GM21528 (cell line): ENCODE data around the gene OSBPL2.

ENCODE experiments used
- ATAC-seq: cut with Tn5 transposase; IDR thresholded peaks from one replicate; pipeline ENCODE4 v1.9.1; 2021; ENCODE audit warnings: mild to moderate bottlenecking, moderate library complexity; ENCODE audit not compliant: unreplicated experiment, low FRiP score

The OSBPL2 gene

DNA sequence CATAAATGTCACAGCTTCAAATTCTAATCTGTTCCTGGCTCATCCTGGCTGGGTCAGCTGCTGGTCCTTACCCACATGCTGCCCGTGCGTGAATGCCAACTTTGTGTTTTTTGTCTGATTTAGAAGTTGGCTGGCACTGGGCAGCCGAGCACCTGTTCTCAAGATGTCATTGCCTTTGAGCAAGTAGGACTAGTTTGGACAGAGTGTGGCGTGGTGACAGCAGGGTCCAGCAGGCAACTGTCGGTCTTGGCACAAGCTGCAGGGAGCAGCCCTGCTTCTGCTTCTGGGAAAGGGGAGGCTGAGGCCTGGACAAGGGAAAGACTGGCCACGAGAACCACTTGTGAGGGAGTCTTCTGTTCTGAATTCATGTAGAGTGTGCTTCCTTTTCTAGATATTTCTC, 38.1 kb downstream of the OSBPL2 start:
- no peak for ATAC-seq

DNA sequence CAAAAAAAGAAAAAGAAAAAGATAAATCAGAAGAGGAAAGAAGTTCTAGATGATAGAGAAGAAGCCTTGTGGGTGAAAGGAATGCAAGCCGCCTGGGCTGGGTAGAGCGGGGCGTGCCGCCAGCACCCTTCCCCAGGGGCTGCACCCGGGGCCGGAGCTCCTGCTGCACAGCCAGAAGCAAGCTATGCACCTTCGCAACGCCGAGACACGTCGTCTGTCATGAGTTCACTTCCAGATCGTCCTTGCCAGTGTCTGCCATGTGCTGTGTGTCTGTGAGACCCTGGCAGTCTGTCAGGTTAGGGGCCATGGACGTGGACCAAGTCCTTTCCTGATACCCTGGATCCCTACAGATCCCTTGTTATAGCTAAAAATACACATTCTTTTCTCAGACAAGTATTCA, 38.9 kb downstream of the OSBPL2 start:
- ATAC-seq = no peak

DNA sequence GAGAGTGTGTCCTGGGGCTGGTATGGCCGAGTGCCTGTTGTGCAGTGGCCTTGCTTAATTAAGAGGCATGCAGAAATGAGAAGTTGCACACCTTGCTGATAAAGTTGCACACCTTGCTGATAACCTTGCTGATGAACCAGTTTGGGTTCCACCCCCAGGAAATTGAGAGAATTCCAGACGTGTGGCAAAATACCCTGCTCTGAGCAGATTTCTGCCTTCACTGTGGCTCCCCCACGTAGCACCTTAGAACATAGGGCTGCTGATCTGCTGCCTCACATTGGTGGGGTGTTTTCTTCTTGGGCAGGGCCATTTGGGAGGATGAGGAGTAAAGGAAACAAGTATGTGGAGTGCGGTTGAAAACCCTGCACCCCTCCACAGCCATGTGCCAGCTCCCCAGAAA, 42.0 kb downstream of the OSBPL2 start:
- ATAC-seq = no peak

DNA sequence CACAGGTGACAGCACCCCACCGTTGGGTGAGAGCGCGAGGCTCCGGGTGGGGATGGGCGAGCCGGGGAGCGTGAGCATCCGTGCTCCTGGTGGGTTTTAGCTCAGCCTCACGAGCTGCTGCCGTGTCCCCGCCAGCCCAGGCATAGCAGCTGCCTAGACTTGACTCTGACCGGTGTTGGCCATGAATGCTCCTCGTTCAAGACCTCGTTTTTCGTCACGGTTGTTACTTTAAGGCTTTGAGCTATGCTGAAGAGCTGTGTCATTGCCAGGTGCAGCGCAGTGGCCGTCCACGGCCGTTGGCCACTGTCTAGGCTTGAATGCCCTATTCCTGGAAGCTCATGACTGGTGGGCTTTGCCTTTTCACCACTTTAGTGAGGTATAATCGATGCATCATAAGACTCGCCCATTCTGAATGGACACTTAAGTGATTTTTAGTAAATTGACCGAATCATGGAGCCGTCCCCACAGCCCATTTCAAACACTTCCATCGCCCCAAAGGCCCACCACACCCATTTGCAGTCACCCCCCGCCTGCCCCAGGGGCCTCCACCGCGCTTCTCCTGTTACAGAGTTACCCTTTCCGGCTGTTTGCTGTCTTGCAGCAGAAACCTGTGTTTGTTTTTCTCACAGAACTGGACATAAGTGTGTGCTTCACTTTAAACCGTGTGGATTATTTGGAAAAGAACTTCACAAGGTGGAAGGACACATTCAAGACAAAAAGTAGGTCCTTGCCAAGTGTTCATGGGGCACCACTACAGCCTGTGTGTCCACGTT, 43.0 kb downstream of the OSBPL2 start:
- ATAC-seq = no peak

DNA sequence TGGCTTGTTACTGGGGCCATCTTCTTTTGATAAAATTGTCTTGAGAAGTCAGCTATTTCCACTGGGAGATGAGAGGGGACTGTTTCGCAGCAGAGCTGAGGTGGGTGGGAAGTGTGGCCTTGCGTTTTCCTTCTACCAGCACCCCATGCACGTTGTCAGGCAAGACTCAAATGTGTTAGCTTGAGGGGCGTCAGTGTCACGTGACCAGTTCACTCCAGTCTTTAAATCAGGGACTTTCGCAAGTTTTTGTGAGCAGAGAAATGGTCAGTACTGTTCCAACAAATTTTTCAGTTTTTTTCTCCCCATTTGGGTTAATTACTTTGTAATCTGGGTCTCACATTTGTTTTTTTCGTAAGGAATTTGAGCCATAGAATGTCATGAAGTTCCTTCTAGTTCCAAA, 43.8 kb downstream of the OSBPL2 start:
- ATAC-seq = no peak

DNA sequence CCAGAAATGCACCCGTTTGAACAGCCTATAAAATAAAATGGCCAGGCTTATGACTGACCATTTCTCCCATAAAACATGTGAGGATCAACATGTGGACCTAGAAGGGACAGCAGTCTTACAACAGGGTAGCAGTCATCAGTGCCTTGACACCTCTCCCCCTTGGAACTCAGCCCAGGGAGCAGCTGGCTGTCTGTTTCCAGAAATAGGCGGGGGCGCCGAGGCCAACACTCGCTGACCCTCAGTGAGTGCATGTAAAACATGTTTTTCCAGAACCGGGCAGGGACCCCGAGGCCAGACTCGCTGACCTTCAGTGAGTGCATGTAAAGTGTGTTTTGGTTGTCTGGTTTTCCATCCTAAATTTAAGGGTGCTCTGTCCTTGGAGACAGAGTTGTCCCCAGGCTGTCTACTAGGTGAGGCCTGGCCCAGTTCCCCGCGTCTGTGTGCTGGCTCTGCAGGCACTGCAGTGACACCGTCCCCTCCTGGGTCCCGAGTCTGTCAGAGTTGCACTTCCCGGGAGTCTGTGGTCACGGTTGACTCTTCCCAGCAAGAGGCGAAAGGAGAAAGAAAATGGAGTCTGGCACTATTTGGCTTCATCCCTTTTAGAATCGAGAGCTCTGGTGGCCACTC, 44.7 kb downstream of the OSBPL2 start:
- ATAC-seq = no peak

DNA sequence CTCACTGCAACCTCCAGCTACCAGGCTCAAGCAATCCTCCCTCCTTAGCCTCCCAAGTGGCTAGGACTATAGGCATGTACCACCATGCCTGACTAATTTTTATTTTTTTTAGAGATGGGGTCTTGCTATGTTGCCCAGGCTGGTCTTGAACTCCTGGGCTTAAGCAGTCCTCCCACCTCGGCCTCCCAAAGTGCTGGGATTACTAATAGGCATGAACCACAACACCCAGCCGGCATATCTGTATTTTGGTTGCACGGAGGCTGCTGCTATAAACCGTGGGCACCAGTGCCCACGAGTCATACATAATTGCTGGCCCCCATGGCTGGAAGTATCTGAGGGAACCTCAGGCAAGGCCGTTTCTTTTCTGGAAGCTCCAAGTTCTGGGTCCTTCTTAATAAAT, 46.1 kb downstream of the OSBPL2 start:
- ATAC-seq = no peak

DNA sequence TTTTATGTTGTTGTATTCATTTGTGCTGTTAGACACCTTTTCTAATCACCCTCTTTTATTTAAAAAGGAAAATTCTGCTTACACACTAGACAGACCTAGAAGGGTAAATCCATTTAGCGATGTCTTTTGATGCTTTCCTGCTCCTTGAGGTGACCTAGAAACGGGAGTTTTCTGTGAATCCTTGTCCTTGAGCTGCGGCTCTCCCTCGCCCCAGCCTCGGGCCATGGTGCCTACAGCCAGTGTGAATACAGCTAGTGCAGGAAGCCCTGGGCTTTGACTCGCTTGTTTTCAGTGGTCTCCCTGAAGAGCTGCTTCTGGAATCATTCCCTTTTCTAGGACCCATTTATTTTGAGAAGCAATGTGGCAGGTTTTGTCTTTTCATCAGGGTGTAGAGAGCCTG, 46.8 kb downstream of the OSBPL2 start:
- ATAC-seq = no peak

DNA sequence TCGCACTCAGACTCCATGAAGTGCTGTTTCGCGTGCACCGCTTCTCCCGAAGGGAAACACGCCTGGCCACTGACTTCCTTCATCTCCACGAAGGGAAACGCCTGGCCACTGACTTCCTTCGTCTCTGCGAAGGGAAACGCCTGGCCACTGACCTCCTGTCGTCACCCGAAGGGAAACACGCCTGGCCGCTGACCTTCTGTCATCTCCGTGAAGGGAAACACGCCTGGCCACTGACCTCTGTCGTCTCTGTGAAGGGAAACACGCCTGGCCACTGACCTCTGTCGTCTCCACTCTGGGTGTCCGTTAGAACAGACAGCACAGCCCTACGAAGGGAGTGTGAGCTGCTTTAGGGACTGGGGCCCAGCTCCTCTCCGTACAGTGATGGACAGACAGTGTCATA, 47.4 kb downstream of the OSBPL2 start:
- ATAC-seq = no peak

DNA sequence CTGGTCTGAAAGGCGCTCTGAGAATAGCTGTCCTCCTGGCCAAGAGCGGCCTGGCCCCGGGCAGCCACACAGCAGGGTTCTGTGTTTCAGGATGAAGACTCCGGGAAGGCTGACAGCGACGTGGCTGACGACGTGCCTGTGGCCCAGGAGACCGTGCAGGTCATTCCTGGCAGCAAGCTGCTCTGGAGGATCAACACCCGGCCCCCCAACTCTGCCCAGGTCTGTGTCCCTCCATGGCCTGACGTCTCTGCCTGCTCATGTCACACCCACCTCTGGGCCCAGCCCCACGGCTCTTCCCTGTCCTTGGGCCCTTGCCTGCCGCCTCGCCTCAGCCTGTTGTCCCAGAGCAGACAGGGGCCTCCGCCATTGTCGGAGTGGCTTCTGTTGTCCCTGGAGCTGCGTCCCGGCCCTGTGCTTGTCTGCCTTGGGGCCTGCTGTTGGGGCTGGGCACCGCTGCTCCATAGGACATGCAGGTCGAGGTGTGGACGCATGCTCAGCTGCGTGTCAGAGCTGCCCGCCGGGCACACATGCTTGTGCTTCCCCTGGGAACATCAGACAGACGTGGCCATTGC, 48.3 kb downstream of the OSBPL2 start:
- no peak for ATAC-seq

DNA sequence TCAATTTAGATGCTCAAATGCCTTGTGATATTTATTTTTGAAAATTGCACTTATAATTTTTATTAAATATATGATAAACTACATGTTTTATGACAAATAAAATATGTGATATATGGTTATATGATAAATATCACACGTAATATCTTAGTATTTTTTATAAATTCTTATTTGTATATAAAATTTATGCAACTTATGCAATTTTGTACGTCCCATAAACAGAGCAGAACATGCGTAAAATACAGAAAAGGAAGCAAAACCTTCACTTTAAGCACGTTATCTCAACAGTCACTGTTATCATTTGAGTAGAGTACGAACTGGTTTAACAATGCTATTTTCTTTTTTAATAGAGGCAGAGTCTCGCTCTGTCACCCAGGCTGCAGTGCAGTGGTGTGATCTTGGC, 48.8 kb downstream of the OSBPL2 start:
- ATAC-seq = no peak

DNA sequence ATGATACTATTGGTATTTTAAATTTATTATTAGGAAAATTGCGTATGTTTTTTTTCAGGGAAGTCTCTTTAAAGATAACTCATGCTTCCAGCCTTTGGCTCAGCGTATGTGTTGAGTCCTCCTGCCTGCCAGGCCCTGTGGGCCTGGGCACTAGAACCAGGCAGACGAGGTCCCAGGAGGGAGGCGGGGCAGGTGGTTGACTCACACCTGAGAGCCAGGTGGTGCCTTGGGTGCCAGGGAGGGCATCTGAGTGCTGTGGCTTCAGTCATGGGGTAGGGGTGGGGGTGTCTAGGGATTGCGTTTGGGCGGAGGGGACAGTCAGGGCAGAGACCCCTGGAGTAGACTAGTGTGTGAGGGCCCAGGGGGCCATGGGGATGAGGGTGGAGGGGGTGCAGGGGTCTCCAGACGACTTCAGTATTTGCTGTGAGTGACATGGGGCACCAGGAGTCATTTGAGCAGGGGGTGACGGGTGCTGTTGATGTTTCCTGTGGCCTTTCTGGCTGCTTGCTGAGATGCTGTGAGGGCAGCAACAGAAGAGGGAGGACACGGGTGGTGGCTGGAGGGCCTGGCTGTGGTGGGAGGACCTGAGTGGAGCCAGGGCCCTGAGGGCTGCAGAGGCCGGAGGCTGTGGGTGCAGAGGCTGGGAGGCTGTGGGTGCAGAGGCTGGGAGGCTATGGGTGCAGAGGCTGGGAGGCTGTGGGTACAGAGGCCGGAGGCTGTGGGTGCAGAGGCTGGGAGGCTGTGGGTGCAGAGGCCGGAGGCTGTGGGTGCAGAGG, 49.6 kb downstream of the OSBPL2 start:
- no peak for ATAC-seq

DNA sequence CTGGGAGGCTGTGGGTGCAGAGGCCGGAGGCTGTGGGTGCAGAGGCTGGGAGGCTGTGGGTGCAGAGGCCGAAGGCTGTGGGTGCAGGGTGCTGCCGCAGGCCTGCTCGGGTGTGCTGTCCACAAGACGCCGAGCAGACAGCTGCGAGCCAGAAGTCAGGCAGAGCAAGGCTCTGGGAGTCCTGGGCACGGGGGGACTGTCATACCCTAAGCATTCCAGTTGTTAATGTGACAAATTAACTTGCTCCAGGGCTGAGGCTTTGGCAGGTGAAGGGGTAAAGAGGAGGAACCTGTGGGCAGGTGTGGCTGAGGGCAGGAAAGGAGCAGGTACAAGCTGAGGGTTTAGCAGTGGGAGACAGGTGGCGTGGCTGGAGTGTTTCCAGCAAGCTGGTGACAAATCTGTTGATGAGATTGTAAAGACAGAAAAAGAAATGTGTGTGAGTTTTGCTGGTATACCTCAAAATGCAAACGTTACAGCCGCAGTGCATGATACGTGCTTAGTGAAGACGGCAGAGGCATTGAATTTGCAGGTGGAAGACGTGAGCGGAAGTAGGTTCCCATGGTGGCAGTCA, 50.3 kb downstream of the OSBPL2 start:
- no peak for ATAC-seq

DNA sequence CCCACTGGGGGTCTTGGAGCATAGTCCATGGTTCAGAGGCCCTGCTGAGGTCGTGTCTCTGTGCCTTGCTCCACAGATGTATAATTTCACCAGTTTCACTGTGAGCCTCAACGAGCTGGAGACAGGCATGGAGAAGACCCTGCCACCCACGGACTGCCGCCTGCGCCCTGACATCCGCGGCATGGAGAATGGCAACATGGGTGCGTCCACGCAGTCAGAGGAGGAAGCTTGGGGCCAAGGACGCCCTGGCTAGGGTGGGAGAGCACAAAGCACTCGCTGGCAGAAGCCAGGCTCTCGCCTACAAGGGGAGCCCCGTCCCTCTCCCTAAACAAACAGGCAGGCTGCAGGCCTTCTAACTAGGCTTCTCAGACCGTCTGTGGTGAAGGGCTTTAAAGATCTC, 50.8 kb downstream of the OSBPL2 start:
- no peak for ATAC-seq

DNA sequence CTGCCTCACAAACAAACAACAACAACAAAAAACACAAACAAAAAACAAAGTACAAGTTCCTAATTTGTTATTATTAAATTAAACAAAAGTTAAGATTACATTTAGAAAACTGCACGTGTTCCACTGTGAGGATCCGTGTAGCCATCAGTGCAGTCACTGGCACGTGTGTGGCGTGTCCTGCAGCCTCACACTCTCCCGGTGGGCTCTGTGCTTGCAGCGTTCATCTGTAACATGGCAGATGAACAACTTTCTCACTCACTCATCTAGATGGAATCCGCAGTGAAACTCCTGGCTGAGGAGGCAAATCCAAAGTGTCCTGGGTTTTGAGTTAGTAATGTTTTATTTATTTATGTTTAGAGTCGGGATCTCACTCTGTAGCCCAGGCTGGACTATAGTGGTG, 51.6 kb downstream of the OSBPL2 start:
- no peak for ATAC-seq

DNA sequence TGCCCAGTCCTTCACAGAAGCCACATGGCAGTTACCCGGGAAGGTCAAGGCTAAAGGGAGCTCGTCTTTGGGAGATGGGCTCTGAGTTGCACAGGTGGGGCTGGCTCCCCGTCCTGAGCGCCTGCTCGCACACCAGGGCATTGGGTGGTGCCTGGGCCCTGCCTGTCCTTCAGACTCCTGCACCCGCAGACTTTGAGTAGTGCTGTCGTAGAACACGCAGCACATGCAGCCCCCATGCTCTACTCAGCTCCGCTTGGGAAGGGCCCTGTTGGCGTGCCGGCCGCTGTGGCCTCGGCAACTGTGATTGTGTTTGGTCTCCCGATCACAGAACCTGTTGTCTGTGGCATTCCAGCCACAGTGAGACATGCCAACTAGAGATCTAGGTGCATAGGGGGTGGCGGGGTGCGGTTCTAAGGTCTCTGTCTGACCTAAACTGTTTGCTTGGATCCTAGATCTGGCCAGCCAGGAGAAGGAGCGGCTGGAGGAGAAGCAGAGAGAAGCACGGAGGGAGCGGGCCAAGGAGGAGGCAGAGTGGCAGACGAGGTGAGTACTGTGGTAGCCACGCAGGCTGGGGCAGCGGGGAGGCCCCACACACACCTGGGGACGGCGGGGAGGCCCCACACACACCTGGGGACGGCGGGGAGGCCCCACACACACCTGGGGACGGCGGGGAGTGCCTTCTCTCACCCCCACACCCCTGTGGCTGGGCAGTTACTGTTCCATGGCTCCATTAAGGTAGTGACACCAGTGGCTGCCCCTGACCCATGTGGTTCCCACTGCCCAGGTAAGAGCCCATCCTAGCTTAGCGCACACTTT, 53.1 kb downstream of the OSBPL2 start:
- no peak for ATAC-seq

DNA sequence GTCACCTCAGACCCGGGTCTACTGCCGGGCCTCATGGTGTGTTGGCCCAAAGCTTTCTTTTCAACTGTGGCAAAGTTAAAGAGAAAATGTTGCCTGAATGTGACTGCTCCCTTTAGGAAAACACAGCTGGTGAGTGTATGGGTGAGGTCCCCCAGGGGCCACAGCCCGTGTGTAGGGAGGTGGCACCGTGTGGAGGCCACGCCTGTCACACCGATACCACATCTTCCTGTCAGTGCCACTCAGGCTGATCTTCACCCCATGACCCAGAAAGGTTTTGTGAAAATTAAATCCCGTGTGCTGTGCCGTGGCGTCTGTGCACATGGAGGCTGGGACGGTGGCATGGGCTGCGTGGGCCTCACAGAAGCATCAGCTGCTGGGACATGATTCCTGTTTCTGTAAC, 53.8 kb downstream of the OSBPL2 start:
- ATAC-seq = no peak

DNA sequence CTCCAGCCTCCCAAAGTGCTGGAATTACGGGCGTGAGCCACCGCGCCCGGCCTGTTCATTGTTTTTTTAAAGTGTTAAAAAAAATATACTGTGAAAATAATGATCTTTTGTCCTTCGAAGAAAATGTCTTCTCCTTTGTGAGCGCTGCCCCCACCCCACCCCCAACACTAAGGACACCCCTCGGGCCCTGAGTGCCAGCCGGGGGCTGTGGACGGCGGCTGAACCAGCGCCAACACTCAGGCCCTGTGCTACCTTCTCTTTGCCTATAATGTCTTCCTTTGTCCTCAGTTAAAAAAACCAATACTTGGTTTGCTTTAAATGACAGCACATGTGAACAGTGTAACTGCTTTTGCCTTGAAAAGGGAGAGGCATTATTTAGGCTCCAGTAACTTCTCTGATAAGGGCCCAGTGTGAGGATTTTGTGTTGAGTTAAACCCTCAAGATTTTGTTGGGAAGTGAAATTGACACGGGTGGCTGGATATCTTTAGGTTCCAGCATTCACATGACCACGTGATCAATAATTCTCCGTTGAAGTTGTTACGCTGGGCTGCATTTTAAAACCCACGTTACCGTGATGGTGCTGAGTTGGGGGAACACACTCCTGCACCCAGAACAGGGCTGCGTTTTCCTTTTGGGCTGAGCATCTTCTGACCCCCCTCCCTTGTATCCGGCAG, 54.9 kb downstream of the OSBPL2 start:
- no peak for ATAC-seq

DNA sequence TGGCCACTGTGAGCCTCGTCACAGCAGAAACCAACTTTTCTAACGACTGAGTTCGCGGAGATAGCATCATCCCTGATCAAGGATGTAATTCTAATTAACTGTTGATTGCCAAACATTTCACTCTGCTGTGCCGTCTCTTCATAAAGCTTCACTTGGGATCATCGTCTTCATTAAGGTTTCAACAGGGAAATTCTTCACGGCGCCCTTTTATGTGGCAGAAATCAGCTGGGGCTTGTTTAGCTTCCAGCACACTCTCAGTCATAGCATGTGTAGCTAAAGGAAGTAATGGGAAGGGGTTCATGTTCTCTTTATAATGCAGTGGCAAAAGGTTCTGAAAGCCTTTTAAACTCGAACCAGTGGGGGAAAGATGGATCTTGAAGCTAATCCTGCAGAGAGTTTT, 55.6 kb downstream of the OSBPL2 start:
- no peak for ATAC-seq

DNA sequence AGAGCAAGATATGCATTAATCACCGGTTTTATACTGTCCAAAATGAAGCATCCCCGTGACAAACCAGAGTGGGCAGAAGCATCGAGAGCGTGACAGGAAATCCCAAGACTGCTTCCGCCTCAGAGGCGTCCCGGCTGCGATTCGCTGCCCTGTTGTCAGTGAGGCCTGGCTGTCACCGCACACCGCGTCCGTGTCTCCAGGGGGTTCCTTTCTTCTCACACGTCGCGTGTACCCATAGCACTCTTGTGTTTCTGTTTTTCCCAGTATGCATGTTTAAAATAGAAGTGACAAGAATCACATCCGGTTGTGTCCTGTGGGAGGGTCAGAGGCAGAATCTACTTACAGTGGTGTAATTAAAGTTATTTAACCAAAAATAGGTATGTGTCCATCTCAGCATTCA, 56.2 kb downstream of the OSBPL2 start:
- ATAC-seq = no peak
